HG02885 (cell line): Measurements from ENCODE around the gene RAPGEF2.
"Not testable (repeated sequence)": the region's sequence is repeated elsewhere in the genome, so short reads cannot be mapped to it uniquely, and the experiment has no call there.

ENCODE experiments used
- ATAC-seq: cut with Tn5 transposase; IDR thresholded peaks from one replicate; pipeline ENCODE4 v1.9.1; 2021; ENCODE audit warnings: mild to moderate bottlenecking; ENCODE audit not compliant: unreplicated experiment, poor library complexity

RAPGEF2 gene

GRCh38 chr4:159102622-159103383 lies at the start of gene RAPGEF2:
TSS of gene RAPGEF2 (plus strand) at chr4:159103079. CDS start at chr4:159104163, 1,084 bp downstream.
- peak; percentile 84 for ATAC-seq

GRCh38 chr4:159055833-159056232 lies 47.0 kb upstream of the RAPGEF2 start:
- no peak for ATAC-seq

GRCh38 chr4:159060161-159060560 lies 42.7 kb upstream of the RAPGEF2 start:
- ATAC-seq = no peak

- ATAC-seq = no peak
These were observed 40.5 kb upstream of the RAPGEF2 start for GRCh38 chr4:159062381-159062780.

- no peak for ATAC-seq
These were observed 37.2 kb upstream of the RAPGEF2 start for GRCh38 chr4:159065513-159066240.

GRCh38 chr4:159068139-159068538 lies 34.7 kb upstream of the RAPGEF2 start:
- ATAC-seq = not testable (repeated sequence)

- ATAC-seq = no peak
These were observed 33.0 kb upstream of the RAPGEF2 start for GRCh38 chr4:159069922-159070321.

GRCh38 chr4:159070742-159071141 lies 32.1 kb upstream of the RAPGEF2 start:
- no peak for ATAC-seq

GRCh38 chr4:159071178-159071968 lies 31.5 kb upstream of the RAPGEF2 start:
- no peak for ATAC-seq

- no peak for ATAC-seq
These were observed 30.7 kb upstream of the RAPGEF2 start for GRCh38 chr4:159071969-159072765.

- ATAC-seq = no peak
These were observed 27.3 kb upstream of the RAPGEF2 start for GRCh38 chr4:159075531-159075932.

GRCh38 chr4:159077018-159077417 lies 25.9 kb upstream of the RAPGEF2 start:
- ATAC-seq = peak; percentile 31

- ATAC-seq = peak; percentile 94
These were observed 25.0 kb upstream of the RAPGEF2 start for GRCh38 chr4:159077702-159078495.

GRCh38 chr4:159079074-159079473 lies 23.8 kb upstream of the RAPGEF2 start:
- ATAC-seq = no peak

GRCh38 chr4:159086606-159087005 lies 16.3 kb upstream of the RAPGEF2 start:
- ATAC-seq = no peak

GRCh38 chr4:159090255-159090654 lies 12.6 kb upstream of the RAPGEF2 start:
- ATAC-seq = no peak

GRCh38 chr4:159094156-159094555 lies 8.7 kb upstream of the RAPGEF2 start:
- ATAC-seq = not testable (repeated sequence)

- no peak for ATAC-seq
These were observed 6.4 kb upstream of the RAPGEF2 start for GRCh38 chr4:159096434-159096833.

- no peak for ATAC-seq
These were observed 5.7 kb upstream of the RAPGEF2 start for GRCh38 chr4:159097144-159097543.
